ENCODE results near the gene PDZRN4. TPM values are rescaled to one million over a fixed set of nuclear protein-coding genes. Genes with fewer than 3 reads are reported as not detected.

PDZRN4 gene
- total RNA-seq, 2 donors from 2014 or later = 0.89 to 1.6 TPM

- H3K36me3 ChIP-seq = no peaks in the 10 kb centered on the region
- H3K4me1 ChIP-seq = no peaks in the 10 kb centered on the region
- H3K9me3 ChIP-seq = peaks cover 0 to 9% of the 10 kb centered on the region in 2 donors
- no peak for TF ChIP-seq CTCF (IDR thresholded peaks at IDR 0.05)
- H3K27ac ChIP-seq = no peak overlapping the region
- H3K4me3 ChIP-seq = no peak overlapping the region
- DNase-seq (ENCODE audit: low spot score) = no peak
- no peaks in the 10 kb centered on the region for H3K27me3 ChIP-seq
These were observed 156.8 kb downstream of the PDZRN4 start for GRCh38 chr12:41344776-41345470.

GRCh38 chr12:41348198-41348597, 160.1 kb downstream of the PDZRN4 start:
- H3K36me3 ChIP-seq = no peaks in the 10 kb centered on the region
- TF ChIP-seq CTCF (IDR thresholded peaks at IDR 0.05) = no peak
- DNase-seq (ENCODE audit: low spot score) = no peak
- no peaks in the 10 kb centered on the region for H3K4me1 ChIP-seq
- no peaks in the 10 kb centered on the region for H3K27me3 ChIP-seq
- no peak overlapping the region for H3K27ac ChIP-seq
- H3K9me3 ChIP-seq = peaks cover 0 to 5% of the 10 kb centered on the region in 2 donors
- no peak overlapping the region for H3K4me3 ChIP-seq

- Histone ChIP-seq H3K36me3 (no peaks in the 10 kb centered on the region), H3K27me3 (no peaks in the 10 kb centered on the region), H3K4me1 (no peaks in the 10 kb centered on the region), H3K9me3 (peaks cover 0 to 4% of the 10 kb centered on the region in 2 donors), H3K4me3 (no peak overlapping the region), H3K27ac (no peak overlapping the region)
- no peak for DNase-seq (ENCODE audit: low spot score)
- no peak for TF ChIP-seq CTCF (IDR thresholded peaks at IDR 0.05)
These were observed 168.1 kb downstream of the PDZRN4 start for GRCh38 chr12:41356181-41356580.

GRCh38 chr12:41361738-41362137, 173.6 kb downstream of the PDZRN4 start:
- Histone ChIP-seq H3K4me3 (no peak overlapping the region), H3K9me3 (no peaks in the 10 kb centered on the region), H3K4me1 (no peaks in the 10 kb centered on the region), H3K27ac (no peak overlapping the region), H3K27me3 (no peaks in the 10 kb centered on the region), H3K36me3 (no peaks in the 10 kb centered on the region)
- no peak for TF ChIP-seq CTCF (IDR thresholded peaks at IDR 0.05)
- DNase-seq (ENCODE audit: low spot score) = no peak

GRCh38 chr12:41362510-41362909, 174.4 kb downstream of the PDZRN4 start:
- no peaks in the 10 kb centered on the region for H3K9me3 ChIP-seq
- no peak overlapping the region for H3K27ac ChIP-seq
- no peaks in the 10 kb centered on the region for H3K27me3 ChIP-seq
- no peak overlapping the region for H3K4me3 ChIP-seq
- TF ChIP-seq CTCF (IDR thresholded peaks at IDR 0.05) = no peak
- no peaks in the 10 kb centered on the region for H3K36me3 ChIP-seq
- no peaks in the 10 kb centered on the region for H3K4me1 ChIP-seq
- no peak for DNase-seq (ENCODE audit: low spot score)

- no peaks in the 10 kb centered on the region for H3K27me3 ChIP-seq
- H3K4me1 ChIP-seq = no peaks in the 10 kb centered on the region
- TF ChIP-seq CTCF (IDR thresholded peaks at IDR 0.05) = no peak
- H3K9me3 ChIP-seq = peaks cover 0 to 2% of the 10 kb centered on the region in 2 donors
- no peak overlapping the region for H3K27ac ChIP-seq
- no peak for DNase-seq (ENCODE audit: low spot score)
- H3K36me3 ChIP-seq = no peaks in the 10 kb centered on the region
- no peak overlapping the region for H3K4me3 ChIP-seq
These were observed 174.8 kb downstream of the PDZRN4 start for GRCh38 chr12:41362931-41363330.
